SU-DHL-6 (cell line): ENCODE measurements around the gene TIGD1.

Experiments
- H2AFZ ChIP-seq: fragments of 200-600 bp; sonication (generic); 2 replicates; pipeline ENCODE4 v1.6.1; 2014; ENCODE audit warnings: low read depth, mild to moderate bottlenecking, moderate library complexity, mixed read lengths, antibody characterized with exemption, low read length; ENCODE audit not compliant: severe bottlenecking
- H3F3A ChIP-seq: fragments of 200-600 bp; shearing (Covaris generic); 2 replicates; pipeline ENCODE4 v1.6.0; 2016; ENCODE audit warnings: antibody characterized with exemption, mild to moderate bottlenecking; ENCODE audit not compliant: insufficient read depth
- H3K27ac ChIP-seq: fragments of 200-600 bp; sonication (generic); 2 replicates; pipeline ENCODE4 v1.5.1; 2016; ENCODE audit warnings: low read depth, mild to moderate bottlenecking, low read length, moderate library complexity, mixed read lengths
- H3K27me3 ChIP-seq: fragments of 200-600 bp; sonication (generic), shearing (Covaris generic); 2 replicates; pipeline ENCODE4 v1.6.0; 2014; ENCODE audit warnings: mild to moderate bottlenecking, low read length
- H3K36me3 ChIP-seq: fragments of 200-600 bp; sonication (generic); 2 replicates; pipeline ENCODE4 v1.6.1; 2014; ENCODE audit warnings: mild to moderate bottlenecking, low read length, mixed read lengths
- H3K4me2 ChIP-seq: fragments of 300-600, 200-600 bp; shearing (Covaris generic), sonication (generic); 2 replicates; pipeline ENCODE4 v1.6.0; 2014; ENCODE audit warnings: low read length, low read depth, mild to moderate bottlenecking; ENCODE audit not compliant: poor library complexity, severe bottlenecking
- H3K4me3 ChIP-seq: fragments of 200-600 bp; sonication (generic); 2 replicates; pipeline ENCODE4 v1.5.1; 2014; ENCODE audit warnings: antibody characterized with exemption, low read length, mild to moderate bottlenecking, mixed read lengths; ENCODE audit not compliant: insufficient read depth, poor library complexity, severe bottlenecking
- H3K79me2 ChIP-seq: fragments of 200-600 bp; sonication (generic); 2 replicates; pipeline ENCODE4 v1.6.1; 2014; ENCODE audit warnings: mild to moderate bottlenecking, low read length, moderate library complexity; ENCODE audit not compliant: insufficient read depth
- H3K9ac ChIP-seq: fragments of 200-600 bp; sonication (generic); 2 replicates; pipeline ENCODE4 v1.7.0; 2014; ENCODE audit warnings: mild to moderate bottlenecking, low read length
- H3K9me2 ChIP-seq: fragments of 200-600 bp; sonication (generic); replicated peaks from 2 replicates; pipeline ENCODE4 v1.6.1; 2014; ENCODE audit warnings: low read length; ENCODE audit not compliant: insufficient read depth
- H3K9me3 ChIP-seq: fragments of 200-600 bp; sonication (generic); 2 replicates; pipeline ENCODE4 v1.6.1; 2014; ENCODE audit warnings: low read length, mixed read lengths; ENCODE audit not compliant: insufficient read depth
- H4K20me1 ChIP-seq: fragments of 200-600 bp; sonication (generic); 2 replicates; pipeline ENCODE4 v1.6.1; 2014; ENCODE audit warnings: low read depth, mild to moderate bottlenecking, antibody characterized with exemption, low read length, moderate library complexity, mixed read lengths
- CTCF ChIP-seq: fragments of 200-600 bp; sonication (generic); IDR thresholded peaks from one replicate; pipeline ENCODE4 v1.5.1; 2017; ENCODE audit warnings: antibody characterized with exemption, mild to moderate bottlenecking, low read length, moderate library complexity; ENCODE audit not compliant: insufficient read depth, poor library complexity, severe bottlenecking
- EZH2phosphoT487 ChIP-seq: fragments of 200-600 bp; sonication (generic), shearing (Covaris generic); conservative IDR thresholded peaks from 2 replicates; pipeline ENCODE4 v1.6.1; 2018; ENCODE audit warnings: mild to moderate bottlenecking, antibody characterized with exemption, low read length, moderate library complexity, mixed read lengths

Gene TIGD1

GRCh38 chr2:232541961-232542714 is 8.2 kb downstream of the TIGD1 start:
- Histone ChIP-seq H3F3A (no peaks in the 10 kb centered on the region), H4K20me1 (no peaks in the 10 kb centered on the region; the same call in 1 of the 2 replicates), H3K9me3 (no peaks in the 10 kb centered on the region), H3K27me3 (no peaks in the 10 kb centered on the region), H3K4me2 (no peak overlapping the region), H3K9ac (no peak overlapping the region), H3K27ac (no peak overlapping the region), H2AFZ (no peak overlapping the region), H3K36me3 (no peaks in the 10 kb centered on the region), H3K4me3 (no peak overlapping the region), H3K9me2 (no peaks in the 10 kb centered on the region), H3K79me2 (peaks cover 4% of the 10 kb centered on the region)
- no peak for TF ChIP-seq CTCF
- no peak for TF ChIP-seq EZH2phosphoT487

DNA sequence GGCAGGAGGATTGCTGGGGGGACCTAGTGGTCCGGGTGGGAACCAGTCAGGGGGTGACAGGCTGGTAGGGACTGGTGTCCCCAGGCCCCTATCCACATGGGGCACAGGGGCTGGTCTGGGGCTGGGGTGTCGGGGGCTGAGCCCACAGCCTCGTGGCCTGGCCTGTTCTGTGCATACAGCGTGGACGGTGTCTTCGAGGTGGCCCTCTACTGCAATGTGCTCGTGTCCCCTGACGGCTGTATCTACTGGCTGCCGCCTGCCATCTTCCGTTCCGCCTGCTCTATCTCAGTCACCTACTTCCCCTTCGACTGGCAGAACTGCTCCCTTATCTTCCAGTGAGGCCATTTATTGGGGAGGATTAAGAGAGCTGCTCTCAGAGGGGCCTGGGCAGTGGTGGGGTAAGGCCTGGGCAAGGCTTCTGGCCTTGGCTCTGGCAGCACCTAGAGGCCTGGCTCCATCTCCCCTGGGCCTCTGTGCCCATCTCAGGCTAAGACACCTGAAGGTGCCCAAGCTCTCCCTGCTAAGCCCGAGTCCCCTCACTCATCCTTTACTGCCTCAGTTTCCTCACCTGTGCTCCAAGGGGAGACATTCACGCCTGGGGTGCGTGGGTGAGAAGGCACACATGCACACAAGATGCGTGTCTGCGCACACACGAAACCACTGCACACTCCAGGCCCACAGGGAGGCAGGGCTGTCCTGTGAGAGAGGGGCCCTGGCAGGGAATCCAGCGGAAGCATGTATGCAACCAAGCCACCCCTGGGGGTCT is 9.0 kb downstream of the TIGD1 start:
- H3K79me2 ChIP-seq = no peaks in the 10 kb centered on the region; the same call in 1 of the 2 replicates
- no peaks in the 10 kb centered on the region for H3K9me2 ChIP-seq
- no peak overlapping the region for H3K9ac ChIP-seq
- no peak overlapping the region for H3K4me3 ChIP-seq
- H2AFZ ChIP-seq = no peak overlapping the region
- no peaks in the 10 kb centered on the region; the same call in 1 of the 2 replicates for H4K20me1 ChIP-seq
- no peak overlapping the region for H3K27ac ChIP-seq
- no peaks in the 10 kb centered on the region for H3K9me3 ChIP-seq
- H3F3A ChIP-seq = no peaks in the 10 kb centered on the region
- no peak overlapping the region for H3K4me2 ChIP-seq
- H3K27me3 ChIP-seq = no peaks in the 10 kb centered on the region
- no peaks in the 10 kb centered on the region for H3K36me3 ChIP-seq
- no peak for TF ChIP-seq CTCF
- TF ChIP-seq EZH2phosphoT487 = no peak

- no peaks in the 10 kb centered on the region; the same call in 1 of the 2 replicates for H4K20me1 ChIP-seq
Measured at GRCh38 chr2:232540441-232541041, 9.8 kb downstream of the TIGD1 start.

More at GRCh38 chr2:232540441-232541041, 9.8 kb downstream of the TIGD1 start:
- Histone ChIP-seq H3K9ac (no peak overlapping the region), H3F3A (no peaks in the 10 kb centered on the region), H3K36me3 (no peaks in the 10 kb centered on the region), H2AFZ (no peak overlapping the region), H3K79me2 (no peaks in the 10 kb centered on the region), H3K27me3 (no peaks in the 10 kb centered on the region), H3K4me2 (no peak overlapping the region), H3K4me3 (no peak overlapping the region), H3K9me3 (no peaks in the 10 kb centered on the region), H3K27ac (no peak overlapping the region), H3K9me2 (no peaks in the 10 kb centered on the region)
- TF ChIP-seq CTCF (no peak), EZH2phosphoT487 (no peak)
